ENCODE measurements around the gene RXRA.

The RXRA gene

GRCh38 chr9:134330590-134330989 is 4.3 kb downstream of the RXRA start:
- no peak overlapping the region for H3K4me3 Mint-ChIP-seq
- no peak overlapping the region for H3K27ac Mint-ChIP-seq

GRCh38 chr9:134331186-134332025 is 5.2 kb downstream of the RXRA start:
- no peaks in the 10 kb centered on the region for H3K9me3 Mint-ChIP-seq
- H3K4me3 Mint-ChIP-seq = no peak overlapping the region
- no peak for DNase-seq (ENCODE audit: low spot score)
- peaks cover 22% of the 10 kb centered on the region for H3K27me3 Mint-ChIP-seq (ENCODE audit: low read depth)
- no peak overlapping the region for H3K27ac Mint-ChIP-seq
- H3K4me1 Mint-ChIP-seq (ENCODE audit: low read depth) = no peaks in the 10 kb centered on the region
- no peaks in the 10 kb centered on the region for H3K36me3 Mint-ChIP-seq (ENCODE audit: low read depth)

More at GRCh38 chr9:134330590-134330989, 4.3 kb downstream of the RXRA start:
- Mint-ChIP-seq H3K9me3 (no peaks in the 10 kb centered on the region), H3K4me1 (ENCODE audit: low read depth) (no peaks in the 10 kb centered on the region), H3K36me3 (ENCODE audit: low read depth) (no peaks in the 10 kb centered on the region), H3K27me3 (ENCODE audit: low read depth) (peaks cover 22% of the 10 kb centered on the region)
- DNase-seq (ENCODE audit: low spot score) = no peak

GRCh38 chr9:134332266-134332665 is 6.0 kb downstream of the RXRA start:
- H3K4me3 Mint-ChIP-seq = no peak overlapping the region
- no peaks in the 10 kb centered on the region for H3K9me3 Mint-ChIP-seq
- H3K27me3 Mint-ChIP-seq (ENCODE audit: low read depth) = peaks cover 19% of the 10 kb centered on the region
- no peaks in the 10 kb centered on the region for H3K4me1 Mint-ChIP-seq (ENCODE audit: low read depth)
- H3K36me3 Mint-ChIP-seq (ENCODE audit: low read depth) = no peaks in the 10 kb centered on the region
- no peak overlapping the region for H3K27ac Mint-ChIP-seq
- DNase-seq (ENCODE audit: low spot score) = no peak

- Mint-ChIP-seq H3K27me3 (ENCODE audit: low read depth) (peaks cover 13% of the 10 kb centered on the region), H3K9me3 (no peaks in the 10 kb centered on the region), H3K27ac (no peak overlapping the region), H3K36me3 (ENCODE audit: low read depth) (no peaks in the 10 kb centered on the region), H3K4me1 (ENCODE audit: low read depth) (no peaks in the 10 kb centered on the region), H3K4me3 (no peak overlapping the region)
- no peak for DNase-seq (ENCODE audit: low spot score)
Measured at GRCh38 chr9:134332841-134333233, 6.6 kb downstream of the RXRA start.

- H3K27ac Mint-ChIP-seq = no peak overlapping the region
Measured at GRCh38 chr9:134333234-134333873, 7.1 kb downstream of the RXRA start.

GRCh38 chr9:134333874-134334581 is 7.8 kb downstream of the RXRA start:
- no peaks in the 10 kb centered on the region for H3K9me3 Mint-ChIP-seq
- peaks cover 5% of the 10 kb centered on the region for H3K27me3 Mint-ChIP-seq (ENCODE audit: low read depth)
- H3K36me3 Mint-ChIP-seq (ENCODE audit: low read depth) = no peaks in the 10 kb centered on the region
- H3K27ac Mint-ChIP-seq = no peak overlapping the region
- no peak for DNase-seq (ENCODE audit: low spot score)
- no peak overlapping the region for H3K4me3 Mint-ChIP-seq
- no peaks in the 10 kb centered on the region for H3K4me1 Mint-ChIP-seq (ENCODE audit: low read depth)

More at GRCh38 chr9:134333234-134333873, 7.1 kb downstream of the RXRA start:
- Mint-ChIP-seq H3K9me3 (no peaks in the 10 kb centered on the region), H3K27me3 (ENCODE audit: low read depth) (peaks cover 8% of the 10 kb centered on the region), H3K36me3 (ENCODE audit: low read depth) (no peaks in the 10 kb centered on the region), H3K4me3 (no peak overlapping the region), H3K4me1 (ENCODE audit: low read depth) (no peaks in the 10 kb centered on the region)
- no peak for DNase-seq (ENCODE audit: low spot score)

- no peak for DNase-seq (ENCODE audit: low spot score)
- no peaks in the 10 kb centered on the region for H3K4me1 Mint-ChIP-seq (ENCODE audit: low read depth)
- H3K27me3 Mint-ChIP-seq (ENCODE audit: low read depth) = peaks cover 3% of the 10 kb centered on the region
- H3K27ac Mint-ChIP-seq = no peak overlapping the region
- H3K36me3 Mint-ChIP-seq (ENCODE audit: low read depth) = no peaks in the 10 kb centered on the region
- H3K9me3 Mint-ChIP-seq = no peaks in the 10 kb centered on the region
- H3K4me3 Mint-ChIP-seq = no peak overlapping the region
Measured at GRCh38 chr9:134335061-134335460, 8.8 kb downstream of the RXRA start.

- no peak overlapping the region for H3K4me3 Mint-ChIP-seq
- no peaks in the 10 kb centered on the region for H3K9me3 Mint-ChIP-seq
- no peaks in the 10 kb centered on the region for H3K4me1 Mint-ChIP-seq (ENCODE audit: low read depth)
- no peak for DNase-seq (ENCODE audit: low spot score)
- H3K27ac Mint-ChIP-seq = no peak overlapping the region
- H3K27me3 Mint-ChIP-seq (ENCODE audit: low read depth) = peaks cover under 1% of the 10 kb centered on the region
- H3K36me3 Mint-ChIP-seq (ENCODE audit: low read depth) = no peaks in the 10 kb centered on the region
Measured at GRCh38 chr9:134335486-134336220, 9.4 kb downstream of the RXRA start.

GRCh38 chr9:134336228-134336627 is 10.0 kb downstream of the RXRA start:
- H3K27me3 Mint-ChIP-seq (ENCODE audit: low read depth) = no peaks in the 10 kb centered on the region
- no peak overlapping the region for H3K27ac Mint-ChIP-seq
- H3K9me3 Mint-ChIP-seq = no peaks in the 10 kb centered on the region
- no peaks in the 10 kb centered on the region for H3K36me3 Mint-ChIP-seq (ENCODE audit: low read depth)
- H3K4me3 Mint-ChIP-seq = no peak overlapping the region
- H3K4me1 Mint-ChIP-seq (ENCODE audit: low read depth) = no peaks in the 10 kb centered on the region
- DNase-seq (ENCODE audit: low spot score) = no peak

GRCh38 chr9:134336924-134337323 is 10.7 kb downstream of the RXRA start:
- Mint-ChIP-seq H3K9me3 (no peaks in the 10 kb centered on the region), H3K4me3 (no peak overlapping the region), H3K4me1 (ENCODE audit: low read depth) (no peaks in the 10 kb centered on the region), H3K27me3 (ENCODE audit: low read depth) (no peaks in the 10 kb centered on the region), H3K27ac (no peak overlapping the region), H3K36me3 (ENCODE audit: low read depth) (no peaks in the 10 kb centered on the region)
- no peak for DNase-seq (ENCODE audit: low spot score)

GRCh38 chr9:134337469-134337868 is 11.2 kb downstream of the RXRA start:
- Mint-ChIP-seq H3K27ac (no peak overlapping the region), H3K27me3 (ENCODE audit: low read depth) (no peaks in the 10 kb centered on the region), H3K36me3 (ENCODE audit: low read depth) (no peaks in the 10 kb centered on the region), H3K4me3 (no peak overlapping the region), H3K4me1 (ENCODE audit: low read depth) (no peaks in the 10 kb centered on the region), H3K9me3 (no peaks in the 10 kb centered on the region)
- DNase-seq (ENCODE audit: low spot score) = no peak

GRCh38 chr9:134338394-134339182 is 12.3 kb downstream of the RXRA start:
- Mint-ChIP-seq H3K36me3 (ENCODE audit: low read depth) (no peaks in the 10 kb centered on the region), H3K27me3 (ENCODE audit: low read depth) (no peaks in the 10 kb centered on the region), H3K27ac (no peak overlapping the region), H3K9me3 (no peaks in the 10 kb centered on the region), H3K4me3 (no peak overlapping the region), H3K4me1 (ENCODE audit: low read depth) (no peaks in the 10 kb centered on the region)
- no peak for DNase-seq (ENCODE audit: low spot score)

- DNase-seq (ENCODE audit: low spot score) = no peak
- H3K36me3 Mint-ChIP-seq (ENCODE audit: low read depth) = no peaks in the 10 kb centered on the region
- H3K4me1 Mint-ChIP-seq (ENCODE audit: low read depth) = peaks cover 1% of the 10 kb centered on the region
- H3K9me3 Mint-ChIP-seq = no peaks in the 10 kb centered on the region
- H3K27ac Mint-ChIP-seq = no peak overlapping the region
- H3K27me3 Mint-ChIP-seq (ENCODE audit: low read depth) = no peaks in the 10 kb centered on the region
- H3K4me3 Mint-ChIP-seq = no peak overlapping the region
Measured at GRCh38 chr9:134339183-134339806, 13.0 kb downstream of the RXRA start.

All from T-helper 2 cell treated with Interferon-gamma antibody and Interleukin-4, amounts not matched to agents 5 μg/mL and 100 μg/mL, for 36 hours (primary cell).